GM23338 (cell line): ENCODE measurements around the gene PPP1R18.

ENCODE experiments used
- EZH2phosphoT487 ChIP-seq: fragments of 200-600 bp; sonication (generic); IDR thresholded peaks from one replicate; pipeline ENCODE4 v1.8.1; 2018; ENCODE audit warnings: antibody characterized with exemption; ENCODE audit not compliant: unreplicated experiment
- ZNF114 ChIP-seq: fragments of 250-450 bp; sonication (Bioruptor Pico); IDR thresholded peaks from 2 replicates; pipeline ENCODE4 v1.5.0; 2020; ENCODE audit warnings: mild to moderate bottlenecking, moderate library complexity

DNA sequence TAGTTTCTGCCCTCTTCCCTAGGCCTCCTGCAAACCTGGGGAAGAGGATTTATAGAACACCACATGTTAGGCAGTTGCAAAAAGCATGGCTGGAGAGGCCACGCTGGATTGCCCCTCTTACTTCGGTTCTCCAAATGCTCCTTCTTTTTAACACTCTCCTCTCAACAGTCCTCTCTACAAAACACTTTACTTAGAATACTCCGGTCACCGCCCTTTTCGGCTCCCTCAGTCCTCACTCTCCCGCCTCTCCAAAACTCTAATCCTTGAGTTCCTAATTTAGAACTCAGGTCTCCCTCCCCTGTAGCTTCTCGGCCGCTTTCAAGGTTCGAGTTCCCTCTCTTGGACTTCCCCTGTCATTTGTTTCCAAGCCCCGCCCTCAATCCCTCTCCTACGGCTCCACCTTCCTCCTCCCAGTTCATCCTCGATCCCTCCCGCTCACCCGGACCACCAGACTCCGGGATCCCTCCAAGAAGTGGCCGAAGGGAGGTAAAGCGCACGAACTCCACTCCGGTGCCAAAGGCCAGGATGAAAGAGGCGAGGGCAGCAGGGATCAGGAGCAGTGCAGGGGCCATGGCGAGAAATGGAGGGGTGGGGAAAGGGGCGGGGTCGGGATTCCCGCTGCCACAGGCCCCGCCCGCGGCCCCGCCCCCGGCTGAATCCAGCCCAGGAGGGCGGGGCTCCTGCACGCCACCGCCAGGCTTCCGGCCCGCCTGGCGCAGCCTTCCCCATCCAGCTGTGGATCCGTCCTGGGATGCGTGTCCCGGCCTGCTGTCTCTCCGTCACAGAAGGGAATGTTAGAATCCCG is 4.2 kb upstream of the PPP1R18 start, which contains the start of gene NRM:
- TF ChIP-seq ZNF114 (CRISPR knock-in tag) (no peak), EZH2phosphoT487 (no peak)
